Measurements from ENCODE around the gene PPP6R2.

PPP6R2 gene

GRCh38 chr22:50376085-50376651 is 33.0 kb downstream of the PPP6R2 start:
- TF ChIP-seq SIN3A (IDR thresholded peaks at IDR 0.05; ENCODE audit: borderline replicate concordance, insufficient read depth, low read length) (no peak), POLR2AphosphoS5 (IDR thresholded peaks at IDR 0.05; ENCODE audit: low read depth, low read length) (no peak), TAF1 (IDR thresholded peaks at IDR 0.05; ENCODE audit: borderline replicate concordance, insufficient read depth, low read length) (no peak), FOXP2 (optimal IDR thresholded peaks at IDR 0.05; ENCODE audit: borderline replicate concordance, extremely low read depth, extremely low read length, insufficient read depth) (no peak)
- TF ChIP-seq, protein P1, sequence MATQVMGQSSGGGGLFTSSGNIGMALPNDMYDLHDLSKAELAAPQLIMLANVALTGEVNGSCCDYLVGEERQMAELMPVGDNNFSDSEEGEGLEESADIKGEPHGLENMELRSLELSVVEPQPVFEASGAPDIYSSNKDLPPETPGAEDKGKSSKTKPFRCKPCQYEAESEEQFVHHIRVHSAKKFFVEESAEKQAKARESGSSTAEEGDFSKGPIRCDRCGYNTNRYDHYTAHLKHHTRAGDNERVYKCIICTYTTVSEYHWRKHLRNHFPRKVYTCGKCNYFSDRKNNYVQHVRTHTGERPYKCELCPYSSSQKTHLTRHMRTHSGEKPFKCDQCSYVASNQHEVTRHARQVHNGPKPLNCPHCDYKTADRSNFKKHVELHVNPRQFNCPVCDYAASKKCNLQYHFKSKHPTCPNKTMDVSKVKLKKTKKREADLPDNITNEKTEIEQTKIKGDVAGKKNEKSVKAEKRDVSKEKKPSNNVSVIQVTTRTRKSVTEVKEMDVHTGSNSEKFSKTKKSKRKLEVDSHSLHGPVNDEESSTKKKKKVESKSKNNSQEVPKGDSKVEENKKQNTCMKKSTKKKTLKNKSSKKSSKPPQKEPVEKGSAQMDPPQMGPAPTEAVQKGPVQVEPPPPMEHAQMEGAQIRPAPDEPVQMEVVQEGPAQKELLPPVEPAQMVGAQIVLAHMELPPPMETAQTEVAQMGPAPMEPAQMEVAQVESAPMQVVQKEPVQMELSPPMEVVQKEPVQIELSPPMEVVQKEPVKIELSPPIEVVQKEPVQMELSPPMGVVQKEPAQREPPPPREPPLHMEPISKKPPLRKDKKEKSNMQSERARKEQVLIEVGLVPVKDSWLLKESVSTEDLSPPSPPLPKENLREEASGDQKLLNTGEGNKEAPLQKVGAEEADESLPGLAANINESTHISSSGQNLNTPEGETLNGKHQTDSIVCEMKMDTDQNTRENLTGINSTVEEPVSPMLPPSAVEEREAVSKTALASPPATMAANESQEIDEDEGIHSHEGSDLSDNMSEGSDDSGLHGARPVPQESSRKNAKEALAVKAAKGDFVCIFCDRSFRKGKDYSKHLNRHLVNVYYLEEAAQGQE (IDR thresholded peaks at IDR 0.05; ENCODE audit: insufficient read depth in 1 of 2, low read depth in 2 of 2, low read length in 2 of 2) = no peak

- TF ChIP-seq TAF1 (IDR thresholded peaks at IDR 0.05; ENCODE audit: borderline replicate concordance, insufficient read depth, low read length) = no peak
- TF ChIP-seq FOXP2 (optimal IDR thresholded peaks at IDR 0.05; ENCODE audit: borderline replicate concordance, extremely low read depth, extremely low read length, insufficient read depth) = no peak
- no peak for TF ChIP-seq SIN3A (IDR thresholded peaks at IDR 0.05; ENCODE audit: borderline replicate concordance, insufficient read depth, low read length)
- TF ChIP-seq POLR2AphosphoS5 (IDR thresholded peaks at IDR 0.05; ENCODE audit: low read depth, low read length) = no peak
- TF ChIP-seq, protein P1 (IDR thresholded peaks at IDR 0.05; ENCODE audit: insufficient read depth in 1 of 2, low read depth in 2 of 2, low read length in 2 of 2) = no peak
Observed at GRCh38 chr22:50396751-50397370, 53.7 kb downstream of the PPP6R2 start.

GRCh38 chr22:50398831-50399648 is 55.9 kb downstream of the PPP6R2 start:
- TF ChIP-seq TAF1 (IDR thresholded peaks at IDR 0.05; ENCODE audit: borderline replicate concordance, insufficient read depth, low read length) = no peak
- TF ChIP-seq, protein P1 (IDR thresholded peaks at IDR 0.05; ENCODE audit: insufficient read depth in 1 of 2, low read depth in 2 of 2, low read length in 2 of 2) = no peak
- TF ChIP-seq FOXP2 (optimal IDR thresholded peaks at IDR 0.05; ENCODE audit: borderline replicate concordance, extremely low read depth, extremely low read length, insufficient read depth) = no peak
- TF ChIP-seq SIN3A (IDR thresholded peaks at IDR 0.05; ENCODE audit: borderline replicate concordance, insufficient read depth, low read length) = no peak
- TF ChIP-seq POLR2AphosphoS5 (IDR thresholded peaks at IDR 0.05; ENCODE audit: low read depth, low read length) = no peak

GRCh38 chr22:50399751-50400331 is 56.7 kb downstream of the PPP6R2 start:
- TF ChIP-seq, protein P1 (IDR thresholded peaks at IDR 0.05; ENCODE audit: insufficient read depth in 1 of 2, low read depth in 2 of 2, low read length in 2 of 2) = no peak

All from PFSK-1 (cell line).